Hippocampal formation (tissue), 2 donors: Measurements from ENCODE around the gene RPUSD1.

ENCODE experiments used
- DNase-seq, 2 donors: peaks; one replicate each; lab custom pipeline; 2025; lab: John Stamatoyannopoulos, UW

The RPUSD1 gene

DNA sequence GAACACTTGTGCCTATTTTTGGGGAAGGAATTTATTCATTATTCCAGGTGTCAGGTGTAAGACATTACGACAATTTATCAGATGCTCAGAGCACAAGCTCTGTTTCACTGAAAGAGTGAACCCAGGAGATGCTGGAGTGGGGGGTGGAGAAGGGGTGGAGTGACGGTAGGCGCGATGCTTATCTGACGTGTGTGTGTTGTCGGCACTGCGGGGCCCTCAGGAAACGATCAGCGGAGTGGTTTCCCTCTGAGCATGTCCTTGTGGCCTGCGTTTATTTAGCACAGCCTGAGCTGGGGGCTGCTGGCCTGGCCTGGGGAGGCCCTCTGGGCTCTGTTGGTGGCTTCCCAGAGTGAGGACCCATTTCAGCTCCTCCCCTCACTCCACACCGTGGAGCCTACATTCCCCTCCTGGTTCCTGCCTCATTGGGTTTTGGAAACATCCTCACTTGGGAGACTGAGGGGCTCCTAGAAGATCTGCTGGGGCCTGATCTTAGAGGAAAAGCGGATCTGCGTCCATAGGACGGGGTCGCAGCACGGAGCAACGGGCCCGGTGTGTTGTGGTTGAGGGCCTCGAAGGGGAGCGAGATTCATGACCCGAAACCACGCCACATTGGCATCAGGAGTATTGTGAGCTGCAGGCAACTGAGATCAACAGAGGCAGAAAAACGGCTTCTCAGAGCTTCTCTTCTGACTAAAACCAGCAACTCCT lies 31.3 kb upstream of the RPUSD1 start:
- no peak for DNase-seq

DNA sequence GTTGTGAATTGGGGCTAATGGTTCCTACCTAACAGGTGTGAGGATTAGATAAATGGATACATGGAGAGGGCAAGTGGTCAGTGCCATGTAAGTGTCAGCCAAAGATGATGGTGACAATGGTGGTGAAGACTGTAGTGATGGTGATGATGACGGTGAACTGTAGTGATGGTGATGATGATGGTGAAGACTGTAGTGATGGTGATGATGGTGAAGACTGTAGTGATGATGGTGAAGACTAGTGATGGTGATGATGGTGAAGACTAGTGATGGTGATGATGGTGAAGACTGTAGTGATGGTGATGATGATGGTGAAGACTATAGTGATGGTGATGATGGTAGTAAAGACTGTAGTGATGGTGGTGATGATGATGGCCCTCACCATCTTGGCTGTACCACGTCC lies 30.4 kb upstream of the RPUSD1 start:
- no peak for DNase-seq

DNA sequence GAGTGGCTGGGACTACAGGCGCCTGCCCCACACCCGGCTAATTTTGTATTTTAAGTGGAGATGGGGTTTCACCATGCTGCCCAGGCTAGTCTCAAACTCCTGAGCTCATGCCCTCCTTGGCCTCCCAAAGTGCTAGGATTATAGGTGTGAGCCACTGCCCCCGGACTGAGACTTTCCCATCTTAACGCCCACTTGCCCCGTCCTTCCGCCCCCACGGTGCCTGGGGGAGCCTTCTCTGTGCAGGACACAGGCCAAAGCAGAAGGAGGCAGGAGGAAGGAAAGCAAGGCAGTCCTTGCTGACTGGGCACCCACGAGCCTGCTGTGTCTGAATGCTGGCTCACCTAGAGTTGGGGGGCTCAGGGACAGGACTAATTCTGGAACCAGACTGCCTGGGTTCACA lies 30.0 kb upstream of the RPUSD1 start:
- DNase-seq: no peak

DNA sequence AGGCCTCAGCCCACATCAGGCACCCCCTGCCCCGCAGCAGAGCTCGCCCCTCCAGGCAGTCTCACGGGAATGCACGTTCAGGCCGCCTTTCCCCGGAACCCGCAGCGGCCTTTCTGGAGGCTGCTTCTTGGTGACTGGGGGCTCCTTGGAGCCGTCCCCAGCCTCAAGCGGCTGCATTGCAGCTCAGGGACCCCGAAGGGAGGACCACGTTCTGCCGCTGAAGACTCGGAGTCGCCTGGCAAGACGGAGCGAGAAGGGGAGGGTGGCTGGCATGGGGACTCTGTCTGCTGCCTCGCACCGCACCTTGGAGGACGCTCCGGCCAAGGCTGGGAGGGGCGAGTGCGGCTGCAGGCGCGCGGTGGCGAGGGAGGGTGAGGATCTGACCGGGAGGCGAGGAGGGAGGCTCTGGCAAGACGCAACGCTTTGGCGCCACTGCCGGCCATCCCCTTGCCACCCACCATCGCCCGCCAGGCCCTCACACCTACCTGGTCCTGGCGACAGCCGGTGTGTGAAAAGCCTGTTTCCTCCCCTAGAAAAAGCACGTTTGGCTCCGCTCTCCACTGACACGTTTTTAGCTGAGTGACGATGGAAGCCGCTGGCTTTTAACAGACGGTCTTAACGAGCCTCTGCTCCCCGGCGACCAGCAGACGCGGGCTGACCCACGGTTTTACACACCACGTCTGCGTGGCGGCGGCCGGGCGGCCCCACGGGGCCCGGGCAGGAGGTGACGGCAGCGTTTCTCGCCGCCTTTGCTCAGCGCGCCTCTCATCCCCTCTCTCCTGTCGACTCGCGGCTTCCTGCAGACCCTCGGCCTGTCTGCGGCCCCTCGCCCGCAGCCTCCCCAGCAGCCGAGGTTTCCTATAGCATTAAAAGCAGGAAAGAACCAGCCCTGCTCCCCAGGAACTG lies 29.1 kb upstream of the RPUSD1 start:
- no peak for DNase-seq

DNA sequence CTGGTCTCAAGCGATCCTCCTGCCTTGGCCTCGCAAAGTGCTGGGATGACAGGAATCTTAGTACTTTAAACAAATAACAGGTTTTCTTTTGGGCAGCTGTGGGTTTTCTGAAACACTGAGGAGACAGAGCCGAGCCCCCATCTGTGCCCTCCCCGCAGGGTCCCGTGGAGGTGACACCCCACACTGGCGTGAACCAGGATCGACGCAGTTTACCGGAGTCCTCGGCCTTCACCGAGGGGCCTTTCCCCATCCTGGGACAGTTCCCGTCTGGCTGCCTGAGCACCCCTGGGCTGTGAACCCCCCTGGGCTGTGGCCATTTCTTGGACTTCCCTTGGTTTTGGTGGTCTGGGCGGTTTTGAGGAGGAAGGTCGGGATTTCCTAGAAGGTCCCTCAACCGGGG lies 27.7 kb upstream of the RPUSD1 start:
- DNase-seq: no peak

DNA sequence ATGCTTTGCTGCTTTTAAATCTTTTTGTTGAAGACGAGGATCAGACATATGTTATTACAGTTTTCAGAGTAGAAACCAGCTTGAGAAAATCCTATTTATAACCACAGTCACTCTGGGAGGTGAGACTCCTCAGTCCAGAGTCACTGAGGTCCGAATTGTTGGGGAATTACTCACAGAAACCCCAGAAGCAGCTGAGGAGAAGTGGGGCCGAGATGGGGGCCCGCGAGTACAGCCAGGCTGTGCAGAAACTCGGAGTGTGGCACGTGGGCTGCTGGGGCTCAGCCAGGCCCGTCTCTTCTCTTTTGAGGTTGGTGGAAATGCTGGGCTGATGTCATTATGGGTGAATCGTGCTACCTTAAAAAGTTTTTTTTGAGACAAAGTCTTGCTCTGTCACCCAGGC lies 26.8 kb upstream of the RPUSD1 start:
- no peak for DNase-seq

DNA sequence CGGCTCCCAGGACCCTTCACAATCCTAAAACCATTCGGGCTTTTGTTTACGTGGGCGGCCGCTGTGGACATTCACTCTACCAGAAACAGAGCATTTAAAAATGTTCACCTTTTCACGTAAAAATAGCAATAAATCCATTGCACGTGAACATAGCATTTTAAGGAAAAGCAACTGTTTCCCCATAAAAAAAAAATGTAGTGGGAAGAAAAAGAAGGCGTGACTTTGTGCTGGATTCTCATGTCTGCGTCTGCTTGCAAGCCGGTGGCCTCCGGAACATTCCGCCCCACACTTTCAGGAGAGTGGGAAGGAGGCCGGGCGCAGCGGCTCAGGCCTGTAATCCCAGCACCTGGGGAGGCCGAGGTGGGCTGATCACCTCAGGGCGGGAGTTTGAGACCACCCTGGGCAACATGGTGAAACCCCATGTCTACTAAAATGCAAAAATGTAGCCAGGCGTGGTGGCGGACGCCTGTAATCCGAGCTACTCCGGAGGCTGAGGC lies 25.8 kb upstream of the RPUSD1 start:
- no peak for DNase-seq

DNA sequence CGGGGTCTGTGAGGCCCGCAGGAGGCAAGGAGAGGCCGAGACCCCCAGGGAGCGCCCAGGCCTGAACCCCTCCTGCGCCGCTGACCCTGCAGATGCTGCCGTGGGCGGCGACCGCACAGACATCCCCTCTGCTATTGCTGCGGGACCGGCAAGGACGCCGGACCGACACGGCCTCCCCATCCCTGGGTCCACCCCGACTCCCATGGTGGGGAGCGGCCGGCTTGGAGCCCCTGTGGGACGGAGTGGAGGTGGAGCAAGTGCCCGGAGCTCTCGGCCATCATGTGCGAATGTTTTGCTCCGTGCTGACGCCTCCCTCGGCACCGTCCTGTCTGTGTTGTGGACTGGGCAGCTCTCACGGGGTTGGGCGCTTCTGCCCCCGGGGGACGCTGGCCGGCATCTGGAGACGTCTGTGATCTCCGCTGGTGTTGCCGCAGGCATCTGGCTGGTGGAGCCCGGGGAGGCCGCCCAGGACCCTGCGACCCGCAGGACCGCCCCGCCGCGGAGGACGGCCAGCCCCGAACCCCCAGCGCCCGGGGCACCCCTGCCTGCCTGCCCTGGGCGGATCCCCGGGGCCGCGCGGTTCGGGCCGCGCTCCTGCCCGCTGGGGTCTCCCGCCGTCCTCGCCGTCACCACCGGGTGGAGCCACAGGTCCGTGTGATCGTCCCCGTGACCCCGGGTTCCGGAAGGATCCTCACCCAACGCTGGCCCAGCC lies 25.2 kb upstream of the RPUSD1 start:
- DNase-seq: peak; percentile 16 to 33

DNA sequence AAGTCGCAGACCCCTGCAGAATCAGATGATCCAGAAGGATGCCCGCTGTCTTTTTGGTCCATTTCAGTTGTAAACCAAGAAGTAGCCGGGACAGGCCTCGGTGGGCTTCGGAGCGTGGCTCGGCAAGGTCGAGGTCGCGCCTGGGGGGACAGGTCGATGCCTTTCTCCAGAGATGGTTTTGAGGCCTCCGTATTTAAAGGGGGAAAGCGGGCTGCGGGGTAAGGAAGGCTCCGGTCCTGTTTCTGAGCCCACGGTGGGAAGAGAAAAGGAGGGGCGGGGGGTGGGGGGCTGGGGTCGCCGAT lies 19.9 kb upstream of the RPUSD1 start:
- no peak for DNase-seq

DNA sequence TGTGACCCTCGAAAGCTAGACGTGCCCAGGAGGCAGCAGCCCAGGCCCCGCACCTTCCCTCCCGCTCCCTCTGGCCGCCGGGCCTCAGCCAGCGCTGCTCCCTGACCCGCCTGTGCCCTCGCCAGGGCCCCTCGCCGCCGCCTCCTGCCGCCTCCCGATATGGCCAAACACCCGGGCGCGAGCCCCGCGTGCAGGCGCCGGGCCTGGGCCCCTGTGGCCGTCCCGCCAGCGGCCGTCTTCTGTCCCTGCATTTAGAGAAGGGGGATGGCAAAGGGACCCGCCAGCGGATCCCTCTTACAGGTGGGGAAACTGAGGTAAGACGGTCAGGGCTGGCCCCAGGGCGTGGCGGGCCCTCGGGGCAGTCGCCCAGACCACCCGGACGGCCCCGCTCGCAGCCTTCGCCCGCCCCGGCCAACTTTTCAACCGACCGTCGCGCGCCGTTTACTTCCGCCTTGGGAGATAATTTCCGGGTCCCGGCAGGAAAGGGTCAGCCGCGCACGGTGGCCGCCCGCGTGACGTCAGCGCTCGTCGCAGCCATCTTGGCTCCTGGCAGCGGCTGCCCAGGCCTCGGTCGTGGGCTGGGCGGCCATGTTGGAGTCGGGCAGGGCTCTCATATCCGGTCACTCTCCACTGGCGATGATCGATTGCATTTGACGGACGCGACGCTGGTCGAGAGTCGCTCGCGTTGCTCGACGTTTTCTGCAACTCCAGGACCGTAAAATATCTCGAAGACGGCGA lies 19.3 kb upstream of the RPUSD1 start:
- peak; percentile 74 to 86 for DNase-seq

DNA sequence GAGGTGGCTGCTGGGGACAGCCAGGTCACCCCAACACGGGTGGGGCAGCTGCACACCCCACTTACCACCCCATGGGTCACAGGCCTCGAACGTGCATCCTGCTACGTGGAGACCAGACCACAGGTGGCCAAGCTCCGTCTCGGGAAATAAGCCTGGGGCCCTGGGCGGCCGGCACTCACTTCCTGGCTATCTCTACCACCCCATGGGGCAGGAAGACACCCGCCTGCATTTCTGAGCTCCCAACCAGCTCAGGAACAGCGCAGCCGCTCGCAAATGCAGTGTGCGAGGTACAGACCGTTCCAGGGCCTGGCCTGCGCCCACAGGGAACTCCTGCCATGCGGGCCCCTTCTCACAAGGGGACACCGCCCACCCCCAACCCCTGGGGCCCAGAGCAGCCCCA lies 17.3 kb upstream of the RPUSD1 start:
- no peak for DNase-seq

DNA sequence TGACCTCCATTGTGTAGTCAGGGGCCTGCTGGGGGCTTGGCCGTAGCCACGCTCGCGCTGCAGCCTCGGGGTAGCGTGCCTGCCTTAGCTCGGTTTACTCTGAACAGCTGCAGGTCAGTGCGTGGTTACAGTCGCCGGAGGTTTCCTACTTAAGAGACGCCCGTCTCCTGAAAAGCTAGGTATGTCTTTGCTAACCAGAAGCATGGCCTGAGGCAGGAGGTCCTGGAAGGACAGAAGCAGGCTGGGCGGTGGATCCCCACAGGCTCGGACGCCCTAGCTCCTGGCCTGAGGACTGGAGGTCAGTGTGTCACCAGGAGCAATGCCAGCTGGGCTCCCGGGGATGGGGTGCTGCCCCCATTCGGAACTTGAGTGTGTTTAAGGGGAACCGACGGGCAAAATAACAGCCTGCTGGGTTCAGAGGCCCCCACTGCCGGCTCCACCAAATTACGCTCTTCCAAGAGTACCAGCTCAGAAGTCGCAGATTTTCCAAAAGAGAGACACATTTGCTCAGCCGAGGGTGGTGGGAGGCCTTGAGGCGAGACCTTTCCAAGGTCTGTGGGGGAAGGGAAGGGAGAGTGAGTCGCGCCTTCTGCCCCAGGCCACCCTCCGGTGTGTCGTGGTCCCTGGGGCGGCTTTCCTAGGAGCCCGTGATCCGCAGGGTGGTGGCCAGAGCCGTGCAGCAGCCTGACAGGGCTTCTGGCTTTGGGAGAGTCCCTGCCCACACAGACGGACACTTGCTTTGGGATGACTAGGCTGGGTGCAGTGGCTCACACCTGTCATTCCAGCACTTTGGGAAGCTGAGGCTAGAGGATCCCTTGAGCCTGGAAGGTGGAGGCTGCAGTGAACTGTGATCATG lies 16.2 kb upstream of the RPUSD1 start:
- no peak for DNase-seq

DNA sequence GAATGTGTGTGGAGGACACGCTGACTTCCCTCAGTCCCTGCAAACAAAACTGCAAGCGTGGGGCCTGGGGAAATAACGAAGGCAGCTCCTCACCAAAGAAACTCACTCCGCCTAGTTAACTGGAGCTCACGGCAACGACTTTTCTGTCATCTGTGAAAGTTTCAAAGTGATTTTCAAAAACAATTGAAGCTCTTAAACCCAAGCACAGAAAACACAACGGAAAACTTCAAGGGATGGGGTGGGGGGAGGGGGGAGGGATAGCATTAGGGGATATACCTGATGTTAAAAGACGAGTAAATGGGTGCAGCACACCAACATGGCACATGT lies 15.5 kb upstream of the RPUSD1 start:
- no peak for DNase-seq

DNA sequence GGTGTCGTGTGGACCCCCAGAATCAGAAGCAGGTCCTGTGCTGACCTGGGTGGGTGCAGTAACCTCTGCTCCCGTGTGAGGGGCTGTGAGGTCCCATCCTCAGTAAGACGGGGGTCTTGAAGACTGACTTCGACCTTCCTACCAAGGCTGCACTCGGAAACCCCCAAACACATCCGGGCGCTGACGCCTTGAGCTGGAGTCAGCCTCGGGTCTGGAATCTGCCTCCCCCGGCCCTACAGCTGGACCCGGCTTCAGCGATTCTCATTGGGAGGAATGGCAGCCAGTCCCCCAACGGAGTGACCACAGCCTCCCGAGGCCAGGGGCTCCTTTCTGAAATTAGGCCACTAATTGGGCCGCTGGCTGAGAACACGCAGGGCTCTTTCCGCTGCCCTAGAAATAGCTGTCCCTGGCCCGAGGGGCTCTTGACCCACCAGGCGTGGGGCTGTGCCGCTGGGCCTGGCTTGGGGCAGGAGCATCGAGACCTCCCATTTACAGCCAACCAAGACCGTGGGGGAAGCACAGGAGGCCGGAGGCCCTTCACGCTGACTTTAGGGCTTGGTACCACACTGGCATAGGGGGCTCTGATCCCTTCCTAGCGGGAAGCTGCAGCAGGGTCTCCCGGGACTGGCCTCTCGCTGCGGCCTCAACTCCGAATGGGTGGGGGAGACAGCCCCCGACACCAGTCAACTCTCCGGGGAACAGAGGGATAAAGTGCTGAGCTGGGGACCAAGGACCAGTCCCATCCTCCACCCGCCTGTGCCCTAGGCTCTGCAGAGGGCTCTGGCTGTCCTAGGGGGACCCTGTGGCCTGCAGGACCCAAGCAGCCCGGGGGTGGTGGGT lies 15.0 kb upstream of the RPUSD1 start:
- no peak for DNase-seq

DNA sequence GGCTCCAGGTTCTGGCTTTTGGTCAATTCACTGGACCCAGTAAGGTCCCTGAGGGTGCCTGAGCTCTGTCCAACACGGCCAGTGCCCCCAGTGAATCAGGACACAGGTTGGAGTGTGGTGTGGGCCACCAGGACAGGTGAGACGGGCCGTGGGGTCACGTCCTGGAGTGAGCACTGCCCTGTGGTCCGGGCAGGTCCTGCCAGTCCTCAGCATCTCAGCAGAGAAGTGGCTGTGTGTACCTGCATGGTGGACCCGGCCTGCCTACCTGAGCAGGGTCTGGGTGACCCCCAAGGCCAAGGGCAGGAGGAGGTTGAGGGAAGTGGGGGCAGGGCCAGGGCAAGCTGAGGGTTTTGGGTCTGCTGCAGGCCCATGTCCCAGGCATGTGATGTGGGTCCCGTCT lies 14.3 kb upstream of the RPUSD1 start:
- no peak for DNase-seq

DNA sequence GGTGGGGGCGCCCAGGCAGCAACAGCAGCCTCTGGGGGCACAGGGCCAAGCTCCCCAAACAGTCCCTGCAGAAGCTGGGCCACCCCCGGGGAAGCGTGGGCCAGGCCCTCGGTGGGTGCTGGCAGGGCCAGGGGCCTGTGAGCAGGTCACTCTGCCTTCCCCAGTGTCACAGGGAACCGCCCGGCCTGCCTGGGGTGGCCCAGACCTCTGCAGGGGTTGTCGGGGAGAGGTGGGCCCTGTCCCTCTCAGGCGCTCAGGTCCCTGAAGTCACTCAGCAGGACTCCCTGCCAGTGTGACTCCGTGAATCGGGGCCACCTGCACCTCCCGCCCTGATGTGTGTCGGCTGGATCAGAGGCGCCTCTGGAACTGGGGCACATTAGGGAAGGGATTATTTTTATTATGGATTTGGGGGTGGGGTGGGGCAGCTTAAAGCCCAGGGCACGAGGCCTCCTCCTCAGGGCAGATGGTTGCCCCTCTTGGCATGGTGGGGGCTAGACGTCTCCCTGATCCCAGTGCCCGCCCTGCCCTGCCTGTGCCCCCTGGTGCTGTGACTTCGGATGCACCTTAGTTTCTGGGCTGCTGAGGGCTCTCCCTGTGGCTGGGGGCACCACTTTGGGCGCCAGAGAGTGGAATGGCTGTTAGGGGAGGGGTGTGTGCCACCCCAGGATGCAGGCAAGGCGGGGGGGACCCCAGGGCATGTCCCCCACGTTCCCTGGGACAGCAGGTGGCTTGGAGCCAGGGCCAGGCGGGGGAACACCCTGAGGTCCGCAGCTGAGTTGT lies 13.6 kb upstream of the RPUSD1 start:
- no peak for DNase-seq

DNA sequence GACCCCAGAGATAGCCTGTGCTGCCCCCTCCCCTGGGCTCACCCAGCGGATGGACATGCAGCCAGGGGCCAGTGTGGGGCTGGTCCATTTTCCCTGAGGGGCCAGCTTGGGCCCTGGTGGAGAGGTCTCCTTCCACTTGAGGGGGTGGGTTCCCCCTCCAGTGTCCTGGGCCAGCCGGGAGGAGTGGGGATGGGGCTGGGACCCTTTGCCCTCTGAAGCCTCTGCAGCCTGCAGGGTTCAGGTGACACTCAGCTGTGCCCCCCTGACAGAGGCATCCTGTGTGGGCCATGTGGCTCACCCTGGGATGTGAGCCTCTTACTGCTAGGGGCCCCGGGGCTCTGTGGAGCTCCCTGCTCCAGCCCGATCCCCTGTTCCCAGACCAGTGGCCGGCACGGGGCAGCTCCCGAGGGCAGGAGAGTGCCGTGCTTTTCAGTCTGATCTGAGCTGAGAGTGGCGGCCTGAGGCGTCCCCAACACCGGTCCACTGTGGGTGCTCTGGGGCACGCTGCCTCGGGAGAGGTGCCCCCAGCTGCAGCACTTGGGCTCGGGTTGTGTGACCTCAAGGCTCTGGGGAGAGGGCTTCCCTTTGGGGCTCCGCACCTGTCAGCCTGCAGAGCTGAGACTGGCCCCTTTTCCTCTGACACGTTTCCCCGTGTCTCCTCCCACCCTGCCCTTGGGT lies 12.8 kb upstream of the RPUSD1 start:
- no peak for DNase-seq

DNA sequence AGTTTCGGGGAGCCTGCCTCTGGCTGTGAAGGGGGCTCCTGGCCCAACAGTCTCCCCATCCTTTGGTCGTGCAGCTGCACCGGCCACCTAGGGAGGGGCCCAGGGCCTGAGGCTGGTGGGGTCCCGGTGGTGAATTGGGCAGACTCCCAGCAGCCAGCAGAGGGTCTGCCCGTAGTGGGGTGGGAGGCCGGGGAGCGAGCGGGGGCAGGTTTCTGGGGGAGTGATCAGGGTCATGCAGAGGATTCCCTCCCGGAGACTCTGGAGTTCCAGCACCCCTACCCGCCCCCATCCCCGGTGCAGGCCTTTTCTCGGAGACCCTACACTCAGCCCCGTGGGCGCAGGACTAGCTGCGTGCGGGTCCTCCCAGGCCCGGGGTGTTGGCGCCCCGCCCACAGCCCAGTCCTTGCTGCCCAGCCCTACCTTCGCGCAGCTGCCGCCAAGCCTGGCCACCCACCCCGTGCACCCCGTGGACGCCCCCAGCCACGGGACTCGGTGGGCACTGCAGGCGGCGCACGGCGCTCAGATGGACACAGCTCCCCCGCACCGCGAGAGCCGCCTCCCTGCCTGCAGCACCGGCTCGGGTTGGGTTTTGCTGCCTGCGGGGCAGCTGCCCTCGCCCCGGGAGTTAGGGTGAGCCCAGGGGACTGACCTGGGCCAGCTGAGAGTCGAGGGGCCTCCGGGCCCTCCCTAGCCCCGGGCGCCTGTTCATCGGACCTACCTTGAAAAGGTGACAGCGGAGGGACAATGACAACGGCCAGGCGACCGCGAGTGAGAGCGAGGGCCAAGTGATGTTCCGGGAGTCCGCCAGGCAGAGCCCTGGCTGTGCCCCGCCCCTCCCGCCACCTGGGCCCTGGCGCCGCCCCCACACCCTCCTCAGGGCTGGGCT lies 12.0 kb upstream of the RPUSD1 start, which contains the start of gene GNG13:
Gene GNG13, minus strand, starts transcription at position 787 of the 886 bp plus-strand sequence. CDS start 1,657 bp downstream, outside the sequence.
- DNase-seq: no peak
